SK-N-SH treated with all-trans-retinoic acid at 6 μM for 48 hours (cell line): ENCODE data around the gene GPRIN2.
"Not testable (repeated sequence)": the region's sequence is repeated elsewhere in the genome, so short reads cannot be mapped to it uniquely, and the experiment has no call there.

ENCODE experiments used
- ARNTL ChIP-seq: fragments of 450-650 bp; formaldehyde crosslinking; IDR thresholded peaks from 2 replicates; pipeline ENCODE4 v1.5.0; 2020; ENCODE audit warnings: low read depth, mild to moderate bottlenecking, moderate library complexity, borderline replicate concordance
- CSDC2 ChIP-seq: fragments of 250-450 bp; sonication (Bioruptor Pico); IDR thresholded peaks from 2 replicates; pipeline ENCODE4 v1.5.0; 2020; ENCODE audit warnings: mild to moderate bottlenecking, moderate library complexity
- ESRRG ChIP-seq: fragments of 250-450 bp; sonication (Bioruptor Pico); IDR thresholded peaks from 2 replicates; pipeline ENCODE4 v1.6.1; 2021; ENCODE audit warnings: mild to moderate bottlenecking
- OSR1 ChIP-seq: fragments of 250-450 bp; sonication (Bioruptor Pico); IDR thresholded peaks from 2 replicates; pipeline ENCODE4 v1.8.0; 2022; ENCODE audit warnings: moderate library complexity, mild to moderate bottlenecking, inconsistent platforms
- PPARA ChIP-seq: fragments of 250-450 bp; sonication (Bioruptor Pico); IDR thresholded peaks from 2 replicates; pipeline ENCODE4 v1.5.0; 2020; ENCODE audit warnings: mild to moderate bottlenecking, borderline replicate concordance
- RARB ChIP-seq: fragments of 250-450 bp; sonication (Bioruptor Pico); IDR thresholded peaks from 2 replicates; pipeline ENCODE4 v1.8.0; 2021; ENCODE audit warnings: mild to moderate bottlenecking, moderate library complexity
- TOX ChIP-seq: fragments of 250-450 bp; sonication (Bioruptor Pico); IDR thresholded peaks from 2 replicates; pipeline ENCODE4 v1.8.0; 2021; ENCODE audit warnings: mild to moderate bottlenecking, moderate library complexity, borderline replicate concordance
- TSHZ2 ChIP-seq: fragments of 250-450 bp; sonication (Bioruptor Pico); IDR thresholded peaks from 2 replicates; pipeline ENCODE4 v1.5.0; 2020; ENCODE audit warnings: mild to moderate bottlenecking, moderate library complexity
- ZC3H10 ChIP-seq: fragments of 250-450 bp; sonication (Bioruptor Pico); IDR thresholded peaks from 2 replicates; pipeline ENCODE4 v1.5.1; 2021; ENCODE audit warnings: mild to moderate bottlenecking, moderate library complexity
- ZFP3 ChIP-seq: fragments of 250-450 bp; sonication (Bioruptor Pico); IDR thresholded peaks from 2 replicates; pipeline ENCODE4 v1.5.0; 2020; ENCODE audit warnings: mild to moderate bottlenecking, moderate library complexity
- ZFP30 ChIP-seq: fragments of 450-650 bp; formaldehyde crosslinking; IDR thresholded peaks from 2 replicates; pipeline ENCODE4 v1.5.0; 2022; ENCODE audit warnings: mild to moderate bottlenecking, moderate library complexity

GRCh38 chr10:46573314-46573713 lies 16.9 kb upstream of the GPRIN2 start:
- not testable (repeated sequence) for TF ChIP-seq ZFP30 (CRISPR knock-in tag); TOX (CRISPR knock-in tag); ZFP3 (CRISPR knock-in tag); RARB; CSDC2 (CRISPR knock-in tag); ARNTL; PPARA; ESRRG; OSR1 (CRISPR knock-in tag); TSHZ2 (CRISPR knock-in tag); ZC3H10 (CRISPR knock-in tag)
